ENCODE measurements around the gene RHBDL2. TPM values are rescaled to one million over a fixed set of nuclear protein-coding genes. Genes with fewer than 3 reads are reported as not detected.

RHBDL2 gene
- total RNA-seq, 1 donor from 2014 or later, result not detected

GRCh38 chr1:38872401-38873026, 69.1 kb downstream of the RHBDL2 start:
- H3K27ac ChIP-seq, result peak overlapping the region; percentile 38 to 74
- H3K4me1 ChIP-seq, result peaks cover 8 to 12% of the 10 kb centered on the region in 2 donors
- intact Hi-C loops (cut with DNase I), result loop anchor here (1.0 to 5.0 kb wide), 2 partner anchors 13 to 120 kb away; partner anchors contain the start of genes AKIRIN1 and RRAGC
- TF ChIP-seq CTCF (IDR thresholded peaks at IDR 0.05), result no peak
- H3K9me3 ChIP-seq, result no peaks in the 10 kb centered on the region
- H3K27me3 ChIP-seq, result no peaks in the 10 kb centered on the region
- peak overlapping the region; percentile 76 to 96 for H3K4me3 ChIP-seq
- DNase-seq (ENCODE audit: low spot score in 2 of 2), result no peak
- H3K36me3 ChIP-seq, result no peaks in the 10 kb centered on the region

DNA sequence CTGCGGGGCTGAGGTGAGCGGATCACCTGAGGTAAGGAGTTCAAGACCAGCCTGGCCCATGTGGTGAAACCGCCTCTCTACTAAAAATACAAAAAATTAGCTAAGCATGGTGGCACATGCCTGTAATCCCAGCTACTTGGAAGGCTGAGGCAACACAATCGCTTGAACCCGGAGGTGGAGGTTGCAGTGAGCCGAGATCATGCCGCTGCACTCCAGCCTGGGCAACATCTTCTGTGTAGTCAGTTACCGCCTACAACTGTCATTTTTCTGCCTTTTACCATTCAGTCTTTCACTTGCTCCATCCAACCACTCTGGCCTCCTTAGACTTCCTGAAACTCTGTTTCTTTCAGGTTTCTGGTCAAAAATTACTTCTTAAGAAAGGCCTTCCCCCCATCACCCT, 70.6 kb downstream of the RHBDL2 start:
- Histone ChIP-seq H3K27me3 (no peaks in the 10 kb centered on the region), H3K36me3 (no peaks in the 10 kb centered on the region), H3K9me3 (no peaks in the 10 kb centered on the region), H3K4me3 (no peak overlapping the region), H3K27ac (no peak overlapping the region), H3K4me1 (peaks cover 8 to 12% of the 10 kb centered on the region in 2 donors)
- TF ChIP-seq CTCF (IDR thresholded peaks at IDR 0.05), result no peak
- DNase-seq (ENCODE audit: low spot score in 2 of 2), result no peak
- intact Hi-C loops (cut with DNase I), result loop anchor here (5.0 kb wide), 1 partner anchor 121 kb away; the partner anchor contains the start of gene AKIRIN1

- Histone ChIP-seq H3K4me3 (no peak overlapping the region), H3K27ac (no peak overlapping the region), H3K36me3 (no peaks in the 10 kb centered on the region), H3K4me1 (peaks cover 0 to 3% of the 10 kb centered on the region in 2 donors), H3K27me3 (no peaks in the 10 kb centered on the region), H3K9me3 (no peaks in the 10 kb centered on the region)
- intact Hi-C loops (cut with DNase I), result loop anchor here (10.0 kb wide), 1 partner anchor 1178 kb away; the partner anchor contains the start of gene CAP1
- DNase-seq (ENCODE audit: low spot score in 2 of 2), result no peak
- TF ChIP-seq CTCF (IDR thresholded peaks at IDR 0.05), result no peak
Observed at GRCh38 chr1:38867208-38867607, 74.4 kb downstream of the RHBDL2 start.

DNA sequence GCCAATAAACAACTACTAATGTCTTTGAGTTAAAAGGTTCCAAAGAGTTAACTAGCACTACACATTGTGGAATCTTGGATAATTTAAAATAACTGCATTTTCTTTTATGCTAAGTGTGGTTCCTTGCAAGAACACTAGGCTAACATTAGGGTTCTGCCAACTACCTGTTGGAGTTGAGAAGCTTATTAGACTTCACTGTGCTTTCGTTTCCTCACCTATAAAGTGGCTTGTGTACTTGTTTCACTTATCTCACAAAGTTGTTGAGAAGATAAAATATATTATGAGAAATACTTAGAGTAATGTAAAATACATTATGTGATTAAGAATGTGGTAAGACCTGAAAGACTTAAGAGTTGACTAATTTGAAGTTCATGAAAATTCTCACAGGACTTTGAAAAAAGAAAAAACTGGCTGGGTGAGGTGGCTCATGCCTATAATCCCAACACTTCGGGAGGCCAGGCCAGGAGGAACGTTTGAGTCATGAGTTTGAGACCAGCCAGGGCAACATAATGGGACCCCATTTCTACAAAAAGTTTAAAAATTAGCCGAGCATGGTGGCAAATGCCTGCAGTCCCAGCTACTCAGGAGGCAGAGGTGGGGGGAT, 76.4 kb downstream of the RHBDL2 start:
- intact Hi-C loops (cut with DNase I), result loop anchor here (10.0 kb wide), 1 partner anchor 1180 kb away; the partner anchor contains the start of gene CAP1
- Histone ChIP-seq H3K36me3 (no peaks in the 10 kb centered on the region), H3K9me3 (no peaks in the 10 kb centered on the region), H3K4me3 (no peak overlapping the region), H3K4me1 (peaks cover 6 to 9% of the 10 kb centered on the region in 2 donors), H3K27ac (no peak overlapping the region), H3K27me3 (no peaks in the 10 kb centered on the region)
- TF ChIP-seq CTCF (IDR thresholded peaks at IDR 0.05), result no peak
- no peak for DNase-seq (ENCODE audit: low spot score in 2 of 2)

DNA sequence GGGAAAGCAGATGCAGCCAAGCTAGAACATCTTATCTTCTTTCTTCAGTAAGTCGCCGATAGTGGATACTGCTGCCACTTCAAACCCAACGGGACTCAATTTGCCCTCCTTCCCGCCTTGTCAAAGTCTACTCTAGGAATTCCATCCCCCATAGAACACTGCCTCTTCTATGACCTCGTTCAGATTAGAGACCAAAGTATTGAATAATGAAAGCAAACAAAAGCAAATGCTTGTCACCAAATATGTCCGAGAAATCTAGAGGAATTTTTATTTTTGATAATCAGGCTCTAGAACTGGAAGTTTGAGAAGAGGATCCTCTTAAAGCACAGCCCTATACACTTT, 81.2 kb downstream of the RHBDL2 start:
- Histone ChIP-seq H3K9me3 (no peaks in the 10 kb centered on the region), H3K4me3 (peak overlapping the region; percentile 91 to 97), H3K27me3 (no peaks in the 10 kb centered on the region), H3K27ac (peak overlapping the region in 1 of 2 donors; percentile 69), H3K4me1 (peaks cover 6 to 28% of the 10 kb centered on the region in 2 donors), H3K36me3 (peaks cover 7 to 11% of the 10 kb centered on the region in 2 donors)
- intact Hi-C loops (cut with DNase I), result loop anchor here (10.0 kb wide), 1 partner anchor 1184 kb away; the partner anchor contains the start of gene CAP1
- TF ChIP-seq CTCF (IDR thresholded peaks at IDR 0.05), result no peak
- no peak for DNase-seq (ENCODE audit: low spot score in 2 of 2)
